GM21360 (cell line): ENCODE data around the gene OR2V2.

Experiments
- ATAC-seq: cut with Tn5 transposase; IDR thresholded peaks from one replicate; pipeline ENCODE4 v1.9.1; 2021; ENCODE audit warnings: mild to moderate bottlenecking, moderate library complexity; ENCODE audit not compliant: unreplicated experiment

Gene OR2V2

DNA sequence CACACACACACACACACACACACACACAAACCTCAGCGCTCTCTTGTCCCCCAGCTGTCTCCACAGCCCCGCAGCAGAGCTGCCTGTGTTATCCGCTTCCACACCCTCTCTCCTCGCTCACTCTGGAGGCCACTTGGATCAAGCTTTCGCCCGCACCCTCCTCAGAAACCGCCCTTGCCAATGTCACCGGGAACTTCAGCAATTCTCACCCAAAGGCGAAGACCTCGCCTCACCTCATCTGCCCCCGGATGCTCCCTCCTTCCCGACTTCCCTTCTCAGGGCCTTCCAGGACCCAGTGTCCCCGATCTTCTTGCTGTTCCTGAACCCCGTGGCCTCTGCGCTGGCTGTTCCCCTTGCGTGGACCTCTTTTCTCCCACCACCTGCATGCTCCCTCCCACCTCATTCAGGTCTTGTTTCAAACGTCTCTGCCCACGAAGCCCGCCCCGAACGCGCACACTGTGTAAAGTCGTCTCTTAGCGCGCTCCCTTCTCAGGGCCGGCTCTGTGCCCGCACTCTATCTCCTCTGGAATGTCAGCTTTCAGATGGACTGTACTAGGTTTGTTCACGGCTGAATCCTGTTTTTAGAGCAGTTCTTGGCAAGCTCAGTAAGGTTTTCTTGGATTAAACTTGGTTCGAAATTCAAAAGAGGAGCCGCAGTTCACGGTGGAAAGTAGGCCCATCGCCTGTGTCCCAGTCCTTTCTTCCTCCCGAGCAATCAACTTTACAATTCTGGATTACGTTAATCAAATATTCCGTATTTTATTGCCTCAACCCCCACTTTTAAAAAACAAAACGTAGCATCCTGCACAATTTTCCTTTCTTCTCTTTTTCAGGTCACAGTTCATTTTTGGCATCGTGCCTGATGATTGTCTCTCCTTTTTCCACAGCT is 58.6 kb downstream of the OR2V2 start:
- no peak for ATAC-seq

DNA sequence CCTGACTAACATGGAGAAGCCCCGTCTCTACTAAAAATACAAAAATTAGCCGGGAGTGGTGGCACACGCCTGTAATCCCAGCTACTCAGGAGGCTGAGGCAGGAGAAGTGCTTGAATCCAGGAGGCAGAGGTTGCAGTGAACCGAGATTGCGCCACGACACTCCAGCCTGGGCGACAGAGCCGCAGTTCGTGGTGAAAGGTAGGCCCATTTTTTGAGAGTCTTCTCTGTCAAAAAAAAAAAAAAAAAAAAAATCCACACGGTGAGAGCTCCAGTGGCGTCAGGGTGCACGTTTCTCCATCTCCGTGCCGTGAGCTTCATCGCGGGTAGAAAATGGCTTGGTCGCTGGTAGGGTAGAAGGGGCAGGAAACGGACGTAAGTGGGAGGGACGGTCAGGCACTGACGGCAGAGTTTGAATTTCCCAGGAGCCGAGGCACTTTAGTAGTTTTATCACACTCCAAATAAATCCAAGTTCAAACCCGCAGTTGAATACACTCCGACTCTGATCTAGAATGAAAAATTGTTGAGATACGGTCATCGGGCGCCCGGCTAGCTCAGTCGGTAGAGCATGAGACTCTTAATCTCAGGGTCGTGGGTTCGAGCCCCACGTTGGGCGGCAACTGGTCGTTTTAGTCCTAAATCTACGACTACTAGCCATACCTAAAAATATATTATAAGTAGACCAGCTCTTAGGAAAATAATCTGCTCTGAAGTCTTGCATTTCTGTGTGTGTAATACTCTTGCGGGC is 60.0 kb downstream of the OR2V2 start:
- ATAC-seq = no peak

DNA sequence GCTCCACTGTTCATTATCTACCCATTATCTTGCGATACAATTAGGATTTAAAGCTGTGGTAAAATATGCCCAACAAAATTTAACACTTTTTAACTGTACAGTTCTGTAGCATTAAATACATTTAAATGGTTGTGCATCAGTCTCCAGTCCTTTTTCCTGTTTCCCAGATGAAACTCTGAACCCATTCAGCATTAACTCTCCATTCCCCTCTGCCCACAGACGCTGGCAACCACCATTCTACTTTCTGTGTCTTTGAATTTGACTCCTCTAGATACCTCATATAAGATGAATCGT is 60.5 kb downstream of the OR2V2 start:
- ATAC-seq = no peak
